B cell (primary cell): ENCODE results near the gene TTYH3. TPM values are rescaled to one million over a fixed set of nuclear protein-coding genes. Genes with fewer than 3 reads are reported as not detected.

Experiments
- ATAC-seq: fragments of 200-7000 bp; cut with Tn5 transposase; one replicate; pipeline ENCODE4 v1.10.0; 2021; ENCODE audit warnings: low read depth, mild to moderate bottlenecking, moderate number of reproducible peaks, moderate library complexity
- CTCF ChIA-PET: fragments of 350-600 bp; sonication (Branson Sonifier 250); formaldehyde crosslinking; loops from one replicate; lab custom pipeline; 2021; ENCODE audit warnings: antibody characterized with exemption, inconsistent platforms; lab: Charles Lee
- POLR2A ChIA-PET: fragments of 350-600 bp; sonication (Branson Sonifier 250); formaldehyde crosslinking; loops from one replicate; lab custom pipeline; 2021; ENCODE audit warnings: antibody characterized with exemption; lab: Charles Lee
- DNase-seq: peaks from one replicate; pipeline ENCODE4 v3.0.0; 2013
- H2AFZ ChIP-seq: 2 replicates; pipeline ENCODE4 v1.6.1; 2012; ENCODE audit warnings: mild to moderate bottlenecking, low read depth, low read length; ENCODE audit not compliant: insufficient read depth, poor library complexity, severe bottlenecking
- H3K27ac ChIP-seq, 2 donors: 1 replicate in 1 of 2; 2 replicates in 1 of 2; pipeline ENCODE4 v1.5.1; 2012 to 2013; ENCODE audit warnings: low read length in 2 of 2, mild to moderate bottlenecking in 2 of 2, moderate library complexity in 1 of 2
- H3K27me3 ChIP-seq, 4 experiments: fragments of 200-600 bp in 1 of 4; sonication (generic) in 1 of 4; replicated peaks in 1 of 4; 1 replicate in 2 of 4; 2 replicates in 2 of 4; pipeline versions ENCODE4 v1.6.1 to v1.7.0; 2013 to 2016; ENCODE audit warnings: low read length in 3 of 4, mild to moderate bottlenecking in 2 of 4, mixed read lengths in 1 of 4, moderate library complexity in 1 of 4; ENCODE audit not compliant: insufficient read depth in 4 of 4, control insufficient read depth in 3 of 4; ENCODE audit errors: control extremely low read depth in 1 of 4
- H3K36me3 ChIP-seq, 2 experiments: replicated peaks in 1 of 2; 1 replicate in 1 of 2; 2 replicates in 1 of 2; pipeline versions ENCODE4 v1.6.1 to v1.7.1; 2013; ENCODE audit warnings: low read length in 1 of 2; ENCODE audit not compliant: insufficient read depth in 2 of 2, control insufficient read depth in 1 of 2; ENCODE audit errors: control extremely low read depth in 1 of 2, extremely low read depth in 1 of 2
- H3K4me1 ChIP-seq, 2 donors: fragments of 200-600 bp in 1 of 2; sonication (generic) in 1 of 2; 1 replicate in 1 of 2; 2 replicates in 1 of 2; pipeline versions ENCODE4 v1.5.1 to v1.6.1; 2013 to 2017; ENCODE audit warnings: low read length in 2 of 2; ENCODE audit not compliant: control insufficient read depth in 2 of 2, insufficient read depth in 2 of 2
- H3K4me2 ChIP-seq: replicated peaks from 2 replicates; pipeline ENCODE3; 2012; ENCODE audit warnings: mild to moderate bottlenecking, low read depth, low read length; ENCODE audit not compliant: poor library complexity, severe bottlenecking
- H3K4me3 ChIP-seq, 5 experiments: fragments of 200-600 bp in 1 of 5; sonication (generic) in 1 of 5; 1 replicate in 3 of 5; 2 replicates in 2 of 5; pipeline versions ENCODE4 v1.5.1 to v1.7.0; 2011 to 2016; ENCODE audit warnings: low read length in 4 of 5, mild to moderate bottlenecking in 4 of 5, low read depth in 2 of 5, control low read depth in 1 of 5, moderate library complexity in 1 of 5; ENCODE audit not compliant: insufficient read depth in 1 of 5; ENCODE audit errors: control extremely low read depth in 1 of 5, extremely low read depth in 1 of 5
- H3K79me2 ChIP-seq: fragments of 200-600 bp; sonication (generic); one replicate; pipeline ENCODE4 v1.6.0; 2016; ENCODE audit warnings: low read length; ENCODE audit not compliant: control insufficient read depth, insufficient read depth
- H3K9ac ChIP-seq: fragments of 200-600 bp; sonication (generic); 2 replicates; pipeline ENCODE4 v1.6.1; 2017; ENCODE audit warnings: mild to moderate bottlenecking, low read length, moderate library complexity
- H3K9me3 ChIP-seq, 3 donors: one replicate each; pipeline versions ENCODE4 v1.6.1 to v1.7.1; 2013; ENCODE audit warnings: low read length in 2 of 3; ENCODE audit not compliant: control insufficient read depth in 2 of 3, insufficient read depth in 1 of 3; ENCODE audit errors: control extremely low read depth in 1 of 3
- H4K20me1 ChIP-seq: 2 replicates; pipeline ENCODE4 v1.6.0; 2012; ENCODE audit warnings: mild to moderate bottlenecking, low read length; ENCODE audit not compliant: insufficient read depth, control insufficient read depth, poor library complexity, severe bottlenecking
- H3K27ac Mint-ChIP-seq: one replicate; pipeline ENCODE4 v1.8.0; 2021; ENCODE audit warnings: mixed read lengths
- H3K27me3 Mint-ChIP-seq: one replicate; pipeline ENCODE4 v1.8.0; 2021; ENCODE audit warnings: mixed read lengths
- H3K4me1 Mint-ChIP-seq: one replicate; pipeline ENCODE4 v1.8.0; 2021; ENCODE audit warnings: mixed read lengths
- H3K4me3 Mint-ChIP-seq: one replicate; pipeline ENCODE4 v1.8.0; 2021; ENCODE audit warnings: mixed read lengths
- H3K9me3 Mint-ChIP-seq: one replicate; pipeline ENCODE4 v1.8.0; 2022; ENCODE audit warnings: mixed read lengths; ENCODE audit not compliant: insufficient read depth
- EZH2 ChIP-seq: IDR thresholded peaks from 2 replicates; pipeline ENCODE4 v1.6.1; 2012; ENCODE audit warnings: borderline replicate concordance, low read depth, mild to moderate bottlenecking, moderate library complexity, low read length; ENCODE audit not compliant: insufficient read depth, poor library complexity, severe bottlenecking
- WGBS: methylation state at CpG from one replicate; pipeline ENCODE4 v1.1.5; 2013; ENCODE audit warnings: missing lambda C conversion rate; ENCODE audit not compliant: insufficient coverage; 5-methylcytosine and 5-hydroxymethylcytosine counted together
- intact Hi-C: fragments of 100-400 bp; cut with micrococcal nuclease; formaldehyde crosslinking; loops from one replicate; pipeline ENCODE4 v1.10.0; 2022
- polyA plus RNA-seq: library from polyadenylated mRNA; depleted of rRNA; stranded (reverse); fragments of >200 nt; gene quantifications from 2 replicates; pipeline ENCODE4 v1.2.3, GENCODE V29; 2012
- total RNA-seq, 2 donors: library from RNA; stranded (reverse); fragments of 120-200 nt in 1 of 2; gene quantifications; 1 replicate in 1 of 2; 2 replicates in 1 of 2; pipeline versions ENCODE4 v1.2.3 to v1.2.4, GENCODE V29; 2013 to 2022
- TF ChIP-seq, protein P1 (sequence below): fragments of 200-600 bp; IDR thresholded peaks from one replicate; pipeline ENCODE4 v1.8.0; 2022; ENCODE audit warnings: antibody characterized with exemption, mild to moderate bottlenecking

The TTYH3 gene
- total and polyA plus RNA-seq, 2 donors (not counting 1 experiment from before 2014, with no cell fraction given): 8.4 to 48.6 TPM

DNA sequence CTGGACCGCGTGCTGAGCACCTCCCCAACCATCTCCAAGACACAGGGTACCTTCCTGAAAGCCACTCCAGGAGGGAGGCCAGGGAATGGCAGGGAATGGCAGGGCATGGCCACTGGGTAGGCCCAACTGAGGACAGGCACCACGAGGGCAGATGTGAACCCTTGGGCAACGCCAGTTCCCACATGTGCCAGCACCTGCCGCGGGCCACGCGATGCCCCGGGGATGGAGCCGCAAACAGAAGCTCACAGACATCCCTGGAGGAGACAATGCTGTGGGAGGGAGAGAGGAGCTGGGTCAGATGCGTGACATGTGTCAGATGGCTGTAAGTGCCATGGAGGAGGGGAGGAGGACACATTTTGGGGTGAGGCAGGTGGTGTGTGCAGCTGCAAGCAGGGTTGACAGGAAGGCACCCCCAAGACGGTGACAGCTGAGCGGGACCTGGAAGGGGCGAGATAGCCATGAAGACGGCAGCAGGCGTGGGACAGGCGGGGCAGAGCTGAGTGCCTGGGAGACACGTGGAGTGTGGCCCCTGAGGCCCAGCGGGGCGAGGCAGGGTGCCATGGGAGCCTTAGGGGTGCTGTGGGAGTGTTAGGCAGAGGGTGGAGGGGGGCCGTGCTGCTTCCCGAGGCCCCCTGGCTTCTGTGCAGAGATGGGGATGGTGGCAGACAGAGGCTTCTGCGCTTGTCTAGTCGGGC lies 45.3 kb upstream of the TTYH3 start:
- WGBS: 95% methylated on average over 24 of the region's 24 CpGs
- no peaks in the 10 kb centered on the region for H3K4me1 ChIP-seq
- intact Hi-C loops: no loop called here

DNA sequence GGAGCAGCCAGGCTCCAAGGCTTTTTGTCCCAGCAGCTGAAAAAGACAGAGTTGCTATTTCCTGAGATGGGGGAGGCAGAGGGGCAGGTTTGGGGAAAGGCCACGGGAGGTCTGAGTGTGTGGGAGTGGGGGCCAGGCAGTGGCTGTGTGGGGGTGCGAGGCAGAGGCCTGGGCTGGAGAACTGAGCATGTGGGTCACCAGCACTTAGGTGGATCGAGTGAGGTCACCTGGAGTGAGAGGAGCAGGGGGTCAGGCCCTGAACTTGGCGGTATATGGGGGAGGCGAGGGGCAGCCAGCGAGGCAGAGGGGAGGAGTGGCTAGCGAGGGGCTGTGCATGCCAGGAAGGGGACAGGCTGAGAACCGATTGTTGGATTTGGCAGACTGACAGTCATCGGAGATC lies 44.7 kb upstream of the TTYH3 start:
- WGBS: 95% methylated on average over 9 of the region's 9 CpGs
- CTCF ChIA-PET: no interaction called here
- H3K4me1 Mint-ChIP-seq: no peaks in the 10 kb centered on the region

More for the DNA sequence above, 45.3 kb upstream of the TTYH3 start:
- no peaks in the 10 kb centered on the region for H3K4me1 Mint-ChIP-seq
- Histone ChIP-seq H3K9ac (no peak overlapping the region), H3K4me3 (no peak overlapping the region), H3K27me3 (no peaks in the 10 kb centered on the region), H3K9me3 (no peaks in the 10 kb centered on the region), H3K79me2 (no peaks in the 10 kb centered on the region), H4K20me1 (no peaks in the 10 kb centered on the region), H3K36me3 (peaks cover 1 to 2% of the 10 kb centered on the region in 2 experiments), H2AFZ (no peak overlapping the region), H3K4me2 (no peak overlapping the region), H3K27ac (no peak overlapping the region)
- DNase-seq (no peak), ATAC-seq (no peak)
- H3K27me3 Mint-ChIP-seq: no peaks in the 10 kb centered on the region
- no peak overlapping the region for H3K27ac Mint-ChIP-seq
- H3K9me3 Mint-ChIP-seq: no peaks in the 10 kb centered on the region
- TF ChIP-seq, protein P1, sequence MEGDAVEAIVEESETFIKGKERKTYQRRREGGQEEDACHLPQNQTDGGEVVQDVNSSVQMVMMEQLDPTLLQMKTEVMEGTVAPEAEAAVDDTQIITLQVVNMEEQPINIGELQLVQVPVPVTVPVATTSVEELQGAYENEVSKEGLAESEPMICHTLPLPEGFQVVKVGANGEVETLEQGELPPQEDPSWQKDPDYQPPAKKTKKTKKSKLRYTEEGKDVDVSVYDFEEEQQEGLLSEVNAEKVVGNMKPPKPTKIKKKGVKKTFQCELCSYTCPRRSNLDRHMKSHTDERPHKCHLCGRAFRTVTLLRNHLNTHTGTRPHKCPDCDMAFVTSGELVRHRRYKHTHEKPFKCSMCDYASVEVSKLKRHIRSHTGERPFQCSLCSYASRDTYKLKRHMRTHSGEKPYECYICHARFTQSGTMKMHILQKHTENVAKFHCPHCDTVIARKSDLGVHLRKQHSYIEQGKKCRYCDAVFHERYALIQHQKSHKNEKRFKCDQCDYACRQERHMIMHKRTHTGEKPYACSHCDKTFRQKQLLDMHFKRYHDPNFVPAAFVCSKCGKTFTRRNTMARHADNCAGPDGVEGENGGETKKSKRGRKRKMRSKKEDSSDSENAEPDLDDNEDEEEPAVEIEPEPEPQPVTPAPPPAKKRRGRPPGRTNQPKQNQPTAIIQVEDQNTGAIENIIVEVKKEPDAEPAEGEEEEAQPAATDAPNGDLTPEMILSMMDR: no peak
- no peak for TF ChIP-seq EZH2
- POLR2A ChIA-PET: no interaction called here
- H3K4me3 Mint-ChIP-seq: no peak overlapping the region
- CTCF ChIA-PET: no interaction called here

More for the DNA sequence above, 44.7 kb upstream of the TTYH3 start:
- Histone ChIP-seq H3K9me3 (no peaks in the 10 kb centered on the region), H3K4me1 (no peaks in the 10 kb centered on the region), H3K36me3 (peaks cover 1 to 2% of the 10 kb centered on the region in 2 experiments), H3K4me2 (no peak overlapping the region), H3K27ac (no peak overlapping the region), H2AFZ (no peak overlapping the region), H3K9ac (no peak overlapping the region), H3K4me3 (no peak overlapping the region), H3K79me2 (no peaks in the 10 kb centered on the region), H3K27me3 (no peaks in the 10 kb centered on the region), H4K20me1 (no peaks in the 10 kb centered on the region)
- DNase-seq (no peak), ATAC-seq (no peak)
- TF ChIP-seq, protein P1: no peak
- TF ChIP-seq EZH2: no peak
- Mint-ChIP-seq H3K27me3 (no peaks in the 10 kb centered on the region), H3K4me3 (no peak overlapping the region), H3K27ac (no peak overlapping the region), H3K9me3 (no peaks in the 10 kb centered on the region)
- intact Hi-C loops: no loop called here
- POLR2A ChIA-PET: no interaction called here
